PC-3 (cell line): ENCODE results near the gene TANGO2. TPM values are rescaled to one million over a fixed set of nuclear protein-coding genes. Genes with fewer than 3 reads are reported as not detected.

ENCODE experiments used
- ATAC-seq: fragments of 200-7000 bp; cut with Tn5 transposase; 2 replicates; pipeline ENCODE4 v1.9.1; 2020; ENCODE audit warnings: mild to moderate bottlenecking, moderate library complexity
- BruUV-seq: library from RNA; stranded (reverse); fragments of 400-500 nt; replicated peaks from 2 replicates; lab custom pipeline; 2021; lab: Mats Ljungman, UMichigan
- CTCF ChIA-PET: fragments of 300-600 bp; sonication (Branson Sonifier 250); formaldehyde crosslinking; loops from one replicate; lab custom pipeline; 2022; ENCODE audit warnings: antibody characterized with exemption; lab: Charles Lee
- POLR2A ChIA-PET: fragments of 300-600 bp; sonication (Branson Sonifier 250); formaldehyde crosslinking; loops from one replicate; lab custom pipeline; 2022; ENCODE audit warnings: antibody characterized with exemption; ENCODE audit not compliant: unreplicated experiment; lab: Charles Lee
- DNase-seq: peaks from one replicate; pipeline ENCODE4 v3.0.0-alpha.2; 2015
- H2AFZ ChIP-seq: fragments of 300-600 bp; sonication (generic); 2 replicates; pipeline ENCODE4 v1.6.0; 2016; ENCODE audit warnings: antibody characterized with exemption, low read length
- H3F3A ChIP-seq: fragments of 300-600 bp; sonication (generic); one replicate; pipeline ENCODE4 v1.6.0; 2017; ENCODE audit warnings: antibody characterized with exemption, low read length, control low read depth, mild to moderate bottlenecking; ENCODE audit not compliant: unreplicated experiment
- H3K27ac ChIP-seq: fragments of 300-600 bp; sonication (generic); 2 replicates; pipeline ENCODE4 v1.5.1; 2016; ENCODE audit warnings: mild to moderate bottlenecking, low read length
- H3K27me3 ChIP-seq: fragments of 300-600 bp; sonication (generic); 2 replicates; pipeline ENCODE4 v1.6.1; 2016; ENCODE audit warnings: low read length, mixed read lengths
- H3K36me3 ChIP-seq: fragments of 300-600 bp; sonication (generic); 2 replicates; pipeline ENCODE4 v1.6.1; 2016; ENCODE audit warnings: low read depth, mixed run types, low read length, mixed read lengths
- H3K4me1 ChIP-seq: fragments of 300-600 bp; sonication (generic); 2 replicates; pipeline ENCODE4 v1.5.1; 2016; ENCODE audit warnings: low read length; ENCODE audit not compliant: insufficient read depth
- H3K4me2 ChIP-seq: fragments of 300-600 bp; sonication (generic); 2 replicates; pipeline ENCODE4 v1.6.0; 2016; ENCODE audit warnings: low read length
- H3K4me3 ChIP-seq: fragments of 300-600 bp; sonication (generic); 2 replicates; pipeline ENCODE4 v1.5.1; 2016; ENCODE audit warnings: mild to moderate bottlenecking, low read length, mixed read lengths
- H3K79me2 ChIP-seq: fragments of 300-600 bp; sonication (generic); 2 replicates; pipeline ENCODE4 v1.6.1; 2017; ENCODE audit warnings: low read length, mixed read lengths
- H3K9ac ChIP-seq: fragments of 300-600 bp; sonication (generic); 2 replicates; pipeline ENCODE4 v1.6.0; 2016; ENCODE audit warnings: mild to moderate bottlenecking, low read length
- H3K9me2 ChIP-seq: fragments of 300-600 bp; sonication (generic); replicated peaks from 2 replicates; pipeline ENCODE4 v1.6.1; 2016; ENCODE audit warnings: mixed run types, low read length, mixed read lengths
- H3K9me3 ChIP-seq: fragments of 300-600 bp; sonication (generic); 2 replicates; pipeline ENCODE4 v1.6.1; 2016; ENCODE audit warnings: low read length, mixed read lengths
- H4K20me1 ChIP-seq: fragments of 300-600 bp; sonication (generic); 2 replicates; pipeline ENCODE4 v1.6.1; 2016; ENCODE audit warnings: low read length, mixed read lengths
- EZH2 ChIP-seq: fragments of 300-600 bp; sonication (generic); IDR thresholded peaks from one replicate; pipeline ENCODE4 v1.6.1; 2017; ENCODE audit warnings: antibody characterized with exemption, mild to moderate bottlenecking, low read length; ENCODE audit not compliant: unreplicated experiment
- EZH2phosphoT487 ChIP-seq: fragments of 300-600 bp; sonication (generic); IDR thresholded peaks from 2 replicates; pipeline ENCODE4 v1.6.1; 2018; ENCODE audit warnings: mild to moderate bottlenecking, antibody characterized with exemption, low read length, borderline replicate concordance
- intact Hi-C: fragments of 100-400 bp; cut with micrococcal nuclease; formaldehyde crosslinking; loops from 2 replicates; pipeline ENCODE4 v1.9.0; 2023
- total RNA-seq: library from RNA; depleted of rRNA; stranded (reverse); fragments of >200 nt; gene quantifications from 2 replicates; pipeline ENCODE4 v1.2.3, GENCODE V29; 2014
- TF ChIP-seq, protein P1 (sequence below): fragments of 300-600 bp; sonication (generic); conservative IDR thresholded peaks from 2 replicates; pipeline ENCODE4 v1.5.1; 2017; ENCODE audit warnings: antibody characterized with exemption, low read depth, mild to moderate bottlenecking, low read length

Gene TANGO2
- total RNA-seq, 1 experiment from 2014 or later = 23.5 TPM

DNA sequence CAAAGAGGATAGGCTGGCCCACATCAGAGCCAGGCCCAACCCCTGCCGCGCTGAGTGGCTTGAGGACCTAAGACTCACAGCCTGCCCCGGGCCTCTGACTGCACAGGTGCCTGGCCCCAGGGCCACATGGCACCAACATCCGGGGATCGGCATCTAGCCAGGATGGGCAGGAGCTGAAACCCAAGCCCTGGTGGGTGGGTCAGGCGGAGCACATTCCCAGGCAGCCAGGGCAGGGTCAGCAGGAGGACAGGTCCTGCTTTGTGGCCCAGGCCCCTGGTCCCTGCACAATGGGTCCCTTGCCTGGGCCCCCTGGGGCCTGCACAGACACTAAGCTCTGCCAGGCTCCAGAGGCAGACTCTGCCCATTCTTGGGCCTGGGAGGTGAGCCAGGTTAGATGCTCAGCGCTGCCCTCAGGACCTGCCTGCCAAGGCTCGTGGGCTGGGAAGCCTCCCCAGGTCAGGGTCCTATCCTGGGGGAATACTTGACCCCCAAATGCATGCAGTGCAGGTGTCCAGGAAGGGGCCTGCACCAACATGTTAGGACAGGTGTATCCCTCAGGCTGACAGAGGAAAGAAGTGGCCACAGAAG, 37.8 kb upstream of the TANGO2 start:
- no peaks in the 10 kb centered on the region for H3F3A ChIP-seq
- no peaks in the 10 kb centered on the region for H3K27me3 ChIP-seq
- BruUV-seq = no TSS peak
- H3K4me3 ChIP-seq = no peak overlapping the region
- no peaks in the 10 kb centered on the region for H4K20me1 ChIP-seq
- H2AFZ ChIP-seq = no peak overlapping the region
- ATAC-seq (no peak), DNase-seq (no peak)
- no peak overlapping the region for H3K27ac ChIP-seq
- no peak overlapping the region for H3K4me2 ChIP-seq
- no peak for TF ChIP-seq EZH2
- TF ChIP-seq, protein P1, sequence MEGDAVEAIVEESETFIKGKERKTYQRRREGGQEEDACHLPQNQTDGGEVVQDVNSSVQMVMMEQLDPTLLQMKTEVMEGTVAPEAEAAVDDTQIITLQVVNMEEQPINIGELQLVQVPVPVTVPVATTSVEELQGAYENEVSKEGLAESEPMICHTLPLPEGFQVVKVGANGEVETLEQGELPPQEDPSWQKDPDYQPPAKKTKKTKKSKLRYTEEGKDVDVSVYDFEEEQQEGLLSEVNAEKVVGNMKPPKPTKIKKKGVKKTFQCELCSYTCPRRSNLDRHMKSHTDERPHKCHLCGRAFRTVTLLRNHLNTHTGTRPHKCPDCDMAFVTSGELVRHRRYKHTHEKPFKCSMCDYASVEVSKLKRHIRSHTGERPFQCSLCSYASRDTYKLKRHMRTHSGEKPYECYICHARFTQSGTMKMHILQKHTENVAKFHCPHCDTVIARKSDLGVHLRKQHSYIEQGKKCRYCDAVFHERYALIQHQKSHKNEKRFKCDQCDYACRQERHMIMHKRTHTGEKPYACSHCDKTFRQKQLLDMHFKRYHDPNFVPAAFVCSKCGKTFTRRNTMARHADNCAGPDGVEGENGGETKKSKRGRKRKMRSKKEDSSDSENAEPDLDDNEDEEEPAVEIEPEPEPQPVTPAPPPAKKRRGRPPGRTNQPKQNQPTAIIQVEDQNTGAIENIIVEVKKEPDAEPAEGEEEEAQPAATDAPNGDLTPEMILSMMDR = no peak
- no peak for TF ChIP-seq EZH2phosphoT487
- H3K4me1 ChIP-seq = peaks cover 18% of the 10 kb centered on the region
- H3K9ac ChIP-seq = no peak overlapping the region
- intact Hi-C loops = no loop called here
- H3K9me3 ChIP-seq = no peaks in the 10 kb centered on the region
- no peaks in the 10 kb centered on the region for H3K9me2 ChIP-seq
- H3K79me2 ChIP-seq = no peaks in the 10 kb centered on the region
- CTCF ChIA-PET = no interaction called here
- H3K36me3 ChIP-seq = no peaks in the 10 kb centered on the region
- POLR2A ChIA-PET = no interaction called here

DNA sequence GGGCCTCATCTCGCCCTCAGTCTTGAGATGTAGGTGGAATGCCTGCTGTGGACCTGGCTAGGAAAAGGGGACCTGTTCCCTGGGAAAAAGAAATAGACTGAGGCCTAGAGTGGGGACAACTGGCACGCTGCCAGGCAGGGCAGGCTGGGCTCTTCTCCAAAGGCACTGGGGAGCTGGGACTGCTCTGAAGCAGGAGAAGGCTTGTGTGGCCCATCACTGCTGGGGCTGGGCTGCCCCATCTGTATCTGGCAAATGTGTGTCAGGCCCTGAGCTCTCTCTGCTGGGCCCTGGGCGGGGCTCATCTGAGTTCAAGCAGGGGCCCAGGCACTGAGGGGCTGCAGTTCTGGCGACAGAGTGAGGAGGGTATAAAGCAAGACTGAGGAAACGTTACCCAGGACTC, 37.2 kb upstream of the TANGO2 start:
- Histone ChIP-seq H3K4me3 (no peak overlapping the region), H3K9me2 (no peaks in the 10 kb centered on the region), H2AFZ (no peak overlapping the region), H3K36me3 (no peaks in the 10 kb centered on the region), H3K9me3 (no peaks in the 10 kb centered on the region), H4K20me1 (no peaks in the 10 kb centered on the region), H3F3A (no peaks in the 10 kb centered on the region), H3K27me3 (no peaks in the 10 kb centered on the region), H3K4me2 (no peak overlapping the region), H3K27ac (no peak overlapping the region), H3K4me1 (peaks cover 18% of the 10 kb centered on the region), H3K79me2 (no peaks in the 10 kb centered on the region), H3K9ac (no peak overlapping the region)
- no peak for ATAC-seq
- BruUV-seq = no TSS peak
- no peak for TF ChIP-seq EZH2
- POLR2A ChIA-PET = interaction anchor here (0.5 kb wide), 2 partner anchors 21 to 38 kb away, joined by 3 to 7 read pairs; no protein-coding TSS in a partner anchor
- CTCF ChIA-PET = no interaction called here
- DNase-seq = no peak
- intact Hi-C loops = no loop called here

DNA sequence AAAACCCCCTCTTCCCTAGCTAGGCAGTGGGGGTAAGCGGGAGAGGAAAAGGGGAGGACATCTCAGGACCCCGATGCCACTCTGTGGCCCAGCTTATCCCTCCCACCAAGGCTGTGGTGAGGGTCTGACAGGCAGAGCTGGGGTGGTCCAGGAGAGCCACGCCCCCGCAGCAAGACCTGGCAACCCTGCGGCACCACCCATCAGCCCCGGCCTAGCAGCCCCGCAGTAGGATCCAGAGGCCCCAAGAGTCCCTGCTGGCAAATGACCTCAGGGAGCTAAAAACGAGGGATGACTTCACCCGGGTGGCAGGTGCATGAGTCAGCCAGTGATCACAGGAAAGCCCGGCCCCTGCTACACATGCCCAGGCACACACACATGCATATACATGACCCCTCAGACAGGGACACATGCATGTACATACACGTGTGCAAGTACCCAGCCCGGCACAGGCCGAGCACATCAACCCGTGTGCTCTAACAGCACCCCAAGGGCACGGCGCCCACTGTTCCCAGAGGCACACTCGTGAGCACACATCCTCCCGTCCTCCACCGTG, 36.6 kb upstream of the TANGO2 start:
- no peak overlapping the region for H3K4me3 ChIP-seq
- no peak overlapping the region for H2AFZ ChIP-seq
- no peaks in the 10 kb centered on the region for H3K79me2 ChIP-seq
- H3K4me2 ChIP-seq = no peak overlapping the region
- no peaks in the 10 kb centered on the region for H3K27me3 ChIP-seq
- intact Hi-C loops = no loop called here
- no peak overlapping the region for H3K9ac ChIP-seq
- H3F3A ChIP-seq = no peaks in the 10 kb centered on the region
- ChIA-PET CTCF (no interaction called here), POLR2A (interaction anchor here (0.5 kb wide), 2 partner anchors 22 to 37 kb away, joined by 3 to 7 read pairs; no protein-coding TSS in a partner anchor)
- ATAC-seq (peak; percentile 65), DNase-seq (peak; percentile 62)
- no peak for TF ChIP-seq EZH2phosphoT487
- TF ChIP-seq, protein P1 = no peak
- TF ChIP-seq EZH2 = no peak
- no peak overlapping the region for H3K27ac ChIP-seq
- H3K9me2 ChIP-seq = no peaks in the 10 kb centered on the region
- H3K9me3 ChIP-seq = no peaks in the 10 kb centered on the region
- BruUV-seq = no TSS peak
- peaks cover 18% of the 10 kb centered on the region for H3K4me1 ChIP-seq
- no peaks in the 10 kb centered on the region for H4K20me1 ChIP-seq
- no peaks in the 10 kb centered on the region for H3K36me3 ChIP-seq
